Choroid plexus epithelial cell (primary cell): Measurements from ENCODE around the gene CFAP126.
"Not testable (repeated sequence)": the region's sequence is repeated elsewhere in the genome, so short reads cannot be mapped to it uniquely, and the experiment has no call there.

Experiments
- DNase-seq: peaks from one replicate; pipeline ENCODE4 v3.0.0-alpha.2; 2010; ENCODE audit warnings: low read depth
- H3K4me3 ChIP-seq: 2 replicates; pipeline ENCODE4 v1.5.1; 2011; ENCODE audit warnings: low read depth, mild to moderate bottlenecking, control low read depth, low read length, moderate library complexity
- TF ChIP-seq, protein P1 (sequence below): conservative IDR thresholded peaks from 2 replicates; pipeline ENCODE4 v1.5.1; 2011; ENCODE audit warnings: low read depth, mild to moderate bottlenecking, control low read depth, inconsistent platforms, low read length, moderate library complexity

The CFAP126 gene

DNA sequence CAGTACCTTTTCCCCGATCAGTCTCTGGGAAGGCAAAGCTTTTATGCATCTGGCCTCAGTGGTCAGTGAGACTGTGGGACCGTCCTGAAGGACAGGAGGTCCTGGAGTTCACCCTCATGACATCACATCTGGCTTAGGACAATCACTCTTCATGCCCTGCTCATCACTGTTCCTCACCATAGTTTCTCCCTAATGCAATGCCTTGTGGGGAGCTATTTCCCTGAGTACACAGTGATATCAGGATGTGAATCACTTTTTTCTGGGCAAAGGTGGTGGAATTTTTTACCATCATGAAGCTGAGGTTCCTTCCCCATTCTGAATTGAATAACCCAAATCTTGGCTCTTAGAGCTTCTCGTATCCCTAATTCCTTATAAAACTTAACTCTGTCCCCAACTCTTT lies 34.8 kb upstream of the CFAP126 start:
- no peak for DNase-seq
- no peak overlapping the region for H3K4me3 ChIP-seq
- TF ChIP-seq, protein P1, sequence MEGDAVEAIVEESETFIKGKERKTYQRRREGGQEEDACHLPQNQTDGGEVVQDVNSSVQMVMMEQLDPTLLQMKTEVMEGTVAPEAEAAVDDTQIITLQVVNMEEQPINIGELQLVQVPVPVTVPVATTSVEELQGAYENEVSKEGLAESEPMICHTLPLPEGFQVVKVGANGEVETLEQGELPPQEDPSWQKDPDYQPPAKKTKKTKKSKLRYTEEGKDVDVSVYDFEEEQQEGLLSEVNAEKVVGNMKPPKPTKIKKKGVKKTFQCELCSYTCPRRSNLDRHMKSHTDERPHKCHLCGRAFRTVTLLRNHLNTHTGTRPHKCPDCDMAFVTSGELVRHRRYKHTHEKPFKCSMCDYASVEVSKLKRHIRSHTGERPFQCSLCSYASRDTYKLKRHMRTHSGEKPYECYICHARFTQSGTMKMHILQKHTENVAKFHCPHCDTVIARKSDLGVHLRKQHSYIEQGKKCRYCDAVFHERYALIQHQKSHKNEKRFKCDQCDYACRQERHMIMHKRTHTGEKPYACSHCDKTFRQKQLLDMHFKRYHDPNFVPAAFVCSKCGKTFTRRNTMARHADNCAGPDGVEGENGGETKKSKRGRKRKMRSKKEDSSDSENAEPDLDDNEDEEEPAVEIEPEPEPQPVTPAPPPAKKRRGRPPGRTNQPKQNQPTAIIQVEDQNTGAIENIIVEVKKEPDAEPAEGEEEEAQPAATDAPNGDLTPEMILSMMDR, result no peak

DNA sequence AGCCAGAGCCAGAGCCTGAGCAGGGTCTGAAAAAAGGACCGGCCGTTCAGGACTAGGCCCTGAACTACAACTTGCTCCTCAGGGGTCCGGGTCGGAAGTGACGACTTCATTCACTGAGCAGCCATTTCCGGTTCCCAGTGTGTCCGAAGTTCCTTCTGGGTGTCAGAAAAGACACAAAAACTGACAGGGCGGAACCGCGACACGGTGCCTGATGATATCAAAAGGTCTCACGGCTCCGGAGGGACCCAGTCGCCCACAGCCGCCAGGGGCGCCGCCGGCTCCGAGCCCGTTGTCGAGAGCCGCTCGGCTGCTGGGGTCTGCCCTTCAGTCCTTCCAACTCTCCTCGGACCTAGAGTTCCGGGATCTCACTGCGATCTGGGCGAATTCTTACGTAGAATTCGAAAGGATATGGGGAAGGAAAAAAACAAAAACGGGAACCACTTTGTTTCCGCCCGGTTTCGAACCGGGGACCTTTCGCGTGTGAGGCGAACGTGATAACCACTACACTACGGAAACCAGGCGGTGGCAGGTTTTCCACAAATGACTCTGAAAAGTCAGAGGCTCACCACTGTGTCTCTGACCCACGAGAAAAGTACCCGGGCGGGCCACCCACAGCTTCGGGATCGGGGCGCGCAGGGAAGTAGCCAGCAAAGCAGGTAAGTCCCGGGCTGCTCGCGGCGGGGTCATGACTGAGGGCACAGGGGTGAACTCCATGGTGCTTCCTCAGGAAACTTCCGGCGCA lies 31.8 kb upstream of the CFAP126 start:
- DNase-seq, result peak; percentile 95
- H3K4me3 ChIP-seq, result peak overlapping the region; percentile 93
- TF ChIP-seq, protein P1, result peak; percentile 49

DNA sequence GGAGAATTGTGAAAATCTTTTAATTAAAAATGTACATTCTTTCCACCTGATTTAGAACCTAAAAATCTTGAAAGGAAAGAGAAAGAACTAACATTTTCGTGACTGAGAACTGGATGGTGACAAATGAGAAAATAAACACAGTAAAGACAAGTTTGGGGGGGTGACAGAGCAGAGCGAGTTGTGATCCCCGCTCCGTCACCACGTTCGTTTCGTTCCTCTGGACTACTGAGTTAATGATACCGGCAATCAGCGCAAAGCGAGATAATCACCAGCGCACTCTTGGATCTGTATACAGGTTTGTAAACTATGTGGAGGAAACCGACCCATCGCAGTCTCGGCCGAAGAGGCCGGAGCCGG lies 31.2 kb upstream of the CFAP126 start:
- TF ChIP-seq, protein P1, result no peak
- no peak for DNase-seq
- H3K4me3 ChIP-seq, result peak overlapping the region; percentile 93

DNA sequence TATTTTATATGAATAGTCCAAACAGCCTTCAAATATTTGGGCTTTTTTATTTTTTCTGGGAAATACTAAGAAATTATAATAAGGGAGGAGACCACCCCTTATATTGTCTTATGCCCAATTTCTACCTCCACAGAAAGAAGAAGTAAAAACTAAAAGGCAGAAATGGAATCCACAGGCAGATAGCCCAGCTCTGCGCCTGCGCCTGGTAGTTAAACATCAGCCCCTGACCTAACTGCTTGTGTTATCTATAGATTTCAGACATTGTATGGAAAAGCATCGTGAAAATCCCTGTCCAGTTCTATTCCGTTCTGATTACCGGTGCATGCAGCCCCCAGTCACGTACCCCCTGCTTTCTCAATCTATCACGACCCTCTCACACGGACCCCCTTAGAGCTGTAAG lies 29.4 kb upstream of the CFAP126 start:
- DNase-seq, H3K4me3 ChIP-seq: not testable (repeated sequence)

DNA sequence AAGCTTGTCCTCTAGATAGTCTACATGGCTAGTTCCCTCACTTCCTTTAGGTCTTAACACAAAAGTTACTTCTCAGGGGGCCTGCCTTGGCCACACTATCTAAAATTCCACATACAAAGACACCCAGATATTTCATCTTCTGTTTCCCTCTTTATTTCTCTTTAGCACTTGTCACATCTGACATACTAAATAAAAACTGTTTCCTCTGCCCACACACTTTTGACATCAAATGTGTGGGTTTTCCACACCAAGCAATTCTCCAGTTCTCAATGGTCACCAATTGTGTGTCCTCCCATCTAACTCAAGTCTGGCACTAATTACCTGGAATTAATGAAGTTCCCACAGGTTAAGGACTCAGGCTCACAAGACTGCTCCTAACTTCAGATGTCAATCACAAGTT lies 25.5 kb upstream of the CFAP126 start:
- H3K4me3 ChIP-seq, result no peak overlapping the region
- TF ChIP-seq, protein P1, result no peak

DNA sequence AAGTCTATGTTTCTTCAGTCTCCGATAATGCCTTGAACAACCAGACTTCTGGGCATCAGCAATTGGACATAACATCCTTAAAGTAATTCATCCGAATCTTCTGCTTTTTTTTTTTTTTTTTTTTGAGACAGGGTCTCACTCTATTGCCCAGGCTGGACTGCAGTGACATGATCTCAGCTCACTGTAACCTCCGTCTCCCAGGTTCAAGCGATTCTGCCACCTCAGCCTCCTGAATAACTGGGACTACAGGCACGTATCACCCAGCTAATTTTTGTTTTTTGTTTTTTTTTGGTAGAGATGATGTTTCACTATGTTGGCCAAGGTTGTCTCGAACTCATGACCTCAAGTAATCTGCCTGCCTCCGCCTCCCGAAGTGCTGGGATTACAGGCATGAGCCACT lies 23.9 kb upstream of the CFAP126 start:
- TF ChIP-seq, protein P1, result no peak
- H3K4me3 ChIP-seq, result no peak overlapping the region
- DNase-seq, result no peak

More for the DNA sequence above, 25.5 kb upstream of the CFAP126 start:
- no peak for DNase-seq

DNA sequence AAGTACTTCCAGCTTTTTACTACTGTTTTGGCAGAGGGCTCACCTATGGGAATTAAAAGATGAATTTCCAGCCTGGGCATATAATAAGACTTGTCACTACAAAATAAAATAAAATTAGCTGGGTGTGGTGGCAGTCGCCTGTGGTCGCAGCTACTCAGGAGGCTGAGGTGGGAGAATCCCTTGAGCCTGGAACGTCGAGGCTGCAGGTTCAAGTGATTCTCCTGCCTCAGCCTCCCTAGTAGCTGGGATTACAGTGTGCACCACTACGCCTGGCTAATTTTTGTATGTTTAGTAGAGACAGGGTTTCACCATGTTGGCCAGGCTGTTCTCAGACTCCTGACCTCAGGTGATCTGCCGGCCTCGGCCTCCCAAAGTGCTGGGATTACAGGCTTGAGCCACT lies 23.5 kb upstream of the CFAP126 start:
- DNase-seq, H3K4me3 ChIP-seq: not testable (repeated sequence)

DNA sequence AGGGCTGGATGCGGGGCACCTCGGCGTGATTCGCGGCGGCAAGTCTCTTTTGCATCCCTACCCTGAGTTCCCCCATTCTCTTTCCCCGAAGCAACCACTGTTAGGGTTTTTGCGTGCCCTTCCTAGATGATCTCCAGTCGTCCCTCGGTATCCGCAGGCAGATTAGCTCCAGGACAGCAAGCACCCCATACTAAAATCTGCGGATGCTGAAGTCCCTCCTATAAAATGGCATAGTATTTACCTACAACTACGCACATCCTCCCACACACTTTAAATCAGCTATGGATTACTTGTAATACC lies 22.8 kb upstream of the CFAP126 start:
- no peak for DNase-seq
- TF ChIP-seq, protein P1, result no peak
- H3K4me3 ChIP-seq, result peak overlapping the region; percentile 81
